ENCODE data around the gene PTPRE.

Gene PTPRE

GRCh38 chr10:128045833-128046120, 138.9 kb downstream of the PTPRE start:
- H4K20me1 ChIP-seq (ENCODE audit: control insufficient read depth, insufficient read depth, low read depth, low read length) = no peaks in the 10 kb centered on the region
- no peak overlapping the region for H3K27ac ChIP-seq (ENCODE audit: low read depth, low read length)
- H3K27me3 ChIP-seq (ENCODE audit: control insufficient read depth, low read length) = no peaks in the 10 kb centered on the region; the same call in 1 of the 2 replicates
- peaks cover 28% of the 10 kb centered on the region for H3K79me2 ChIP-seq (ENCODE audit: control insufficient read depth, low read length)
- TF ChIP-seq EZH2phosphoT487 (IDR thresholded peaks at IDR 0.05; ENCODE audit: borderline replicate concordance, low read length) = no peak
- H3F3A ChIP-seq (ENCODE audit: control insufficient read depth, insufficient read depth) = peaks cover 6% of the 10 kb centered on the region
- no peaks in the 10 kb centered on the region for H3K9me3 ChIP-seq (ENCODE audit: control insufficient read depth, insufficient read depth, low read length)
- no peaks in the 10 kb centered on the region for H3K9me2 ChIP-seq (replicated peaks; ENCODE audit: control insufficient read depth, low read length)
- no peak overlapping the region for H3K4me3 ChIP-seq (ENCODE audit: low read length)
- H3K4me1 ChIP-seq (ENCODE audit: control insufficient read depth, low read length) = peaks cover 37% of the 10 kb centered on the region
- H3K36me3 ChIP-seq (ENCODE audit: control insufficient read depth, low read length) = peaks cover 11% of the 10 kb centered on the region
- no peak overlapping the region for H3K4me2 ChIP-seq (ENCODE audit: low read length)

DNA sequence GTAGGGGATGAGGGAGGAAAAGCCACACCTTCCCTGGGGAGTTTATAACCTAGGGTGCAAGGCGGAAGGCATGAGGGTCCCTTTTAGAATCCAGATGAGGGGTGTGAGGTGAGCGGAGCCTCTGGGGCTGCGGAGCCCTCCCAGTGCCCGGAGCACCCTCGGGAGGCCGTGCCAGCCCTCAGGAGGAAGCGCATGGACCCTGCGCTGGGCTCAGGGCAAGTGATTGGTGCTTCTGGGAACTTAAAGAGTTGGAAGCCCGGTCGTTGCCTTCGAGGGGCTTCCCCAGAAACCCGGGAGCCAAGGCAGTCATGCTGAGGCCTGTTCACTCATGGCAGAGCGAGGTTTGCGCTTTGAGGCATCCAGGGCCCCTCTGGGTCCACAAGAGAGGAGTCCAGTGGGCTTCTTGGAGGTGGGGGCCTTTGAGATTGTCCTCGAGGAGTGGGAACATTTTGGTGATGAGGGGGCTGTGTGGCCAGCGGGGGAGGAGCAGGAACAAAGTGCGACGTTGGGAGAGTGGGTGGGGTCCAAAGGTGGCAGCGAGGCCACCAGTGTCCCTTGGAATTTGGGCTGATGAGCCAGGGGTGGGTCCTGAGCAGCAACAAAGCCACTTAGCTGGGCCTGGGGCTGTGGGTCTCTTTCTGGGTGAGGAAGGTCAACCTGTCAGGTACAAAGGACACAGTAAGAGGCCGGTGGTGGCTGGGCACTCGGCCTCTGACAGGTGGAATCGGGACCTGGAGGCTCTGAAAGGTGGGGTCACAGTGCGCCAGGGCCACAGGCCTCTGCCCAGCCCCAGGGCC, 139.5 kb downstream of the PTPRE start:
- no peaks in the 10 kb centered on the region for H3K9me3 ChIP-seq (ENCODE audit: control insufficient read depth, insufficient read depth, low read length)
- peak overlapping the region; percentile 88 for H3K4me3 ChIP-seq (ENCODE audit: low read length)
- peaks cover 6% of the 10 kb centered on the region for H3F3A ChIP-seq (ENCODE audit: control insufficient read depth, insufficient read depth)
- no peak for TF ChIP-seq EZH2phosphoT487 (IDR thresholded peaks at IDR 0.05; ENCODE audit: borderline replicate concordance, low read length)
- TF ChIP-seq, protein P1, sequence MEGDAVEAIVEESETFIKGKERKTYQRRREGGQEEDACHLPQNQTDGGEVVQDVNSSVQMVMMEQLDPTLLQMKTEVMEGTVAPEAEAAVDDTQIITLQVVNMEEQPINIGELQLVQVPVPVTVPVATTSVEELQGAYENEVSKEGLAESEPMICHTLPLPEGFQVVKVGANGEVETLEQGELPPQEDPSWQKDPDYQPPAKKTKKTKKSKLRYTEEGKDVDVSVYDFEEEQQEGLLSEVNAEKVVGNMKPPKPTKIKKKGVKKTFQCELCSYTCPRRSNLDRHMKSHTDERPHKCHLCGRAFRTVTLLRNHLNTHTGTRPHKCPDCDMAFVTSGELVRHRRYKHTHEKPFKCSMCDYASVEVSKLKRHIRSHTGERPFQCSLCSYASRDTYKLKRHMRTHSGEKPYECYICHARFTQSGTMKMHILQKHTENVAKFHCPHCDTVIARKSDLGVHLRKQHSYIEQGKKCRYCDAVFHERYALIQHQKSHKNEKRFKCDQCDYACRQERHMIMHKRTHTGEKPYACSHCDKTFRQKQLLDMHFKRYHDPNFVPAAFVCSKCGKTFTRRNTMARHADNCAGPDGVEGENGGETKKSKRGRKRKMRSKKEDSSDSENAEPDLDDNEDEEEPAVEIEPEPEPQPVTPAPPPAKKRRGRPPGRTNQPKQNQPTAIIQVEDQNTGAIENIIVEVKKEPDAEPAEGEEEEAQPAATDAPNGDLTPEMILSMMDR (IDR thresholded peaks at IDR 0.05; ENCODE audit: low read depth, low read length, poor library complexity, severe bottlenecking) = no peak
- H3K4me1 ChIP-seq (ENCODE audit: control insufficient read depth, low read length) = peaks cover 42% of the 10 kb centered on the region
- no peaks in the 10 kb centered on the region; the same call in 1 of the 2 replicates for H3K27me3 ChIP-seq (ENCODE audit: control insufficient read depth, low read length)
- no peak overlapping the region for H3K27ac ChIP-seq (ENCODE audit: low read depth, low read length)
- H3K4me2 ChIP-seq (ENCODE audit: low read length) = peak overlapping the region; percentile 91
- H3K79me2 ChIP-seq (ENCODE audit: control insufficient read depth, low read length) = peaks cover 28% of the 10 kb centered on the region
- H3K36me3 ChIP-seq (ENCODE audit: control insufficient read depth, low read length) = peaks cover 13% of the 10 kb centered on the region
- no peaks in the 10 kb centered on the region for H4K20me1 ChIP-seq (ENCODE audit: control insufficient read depth, insufficient read depth, low read depth, low read length)
- no peaks in the 10 kb centered on the region for H3K9me2 ChIP-seq (replicated peaks; ENCODE audit: control insufficient read depth, low read length)

DNA sequence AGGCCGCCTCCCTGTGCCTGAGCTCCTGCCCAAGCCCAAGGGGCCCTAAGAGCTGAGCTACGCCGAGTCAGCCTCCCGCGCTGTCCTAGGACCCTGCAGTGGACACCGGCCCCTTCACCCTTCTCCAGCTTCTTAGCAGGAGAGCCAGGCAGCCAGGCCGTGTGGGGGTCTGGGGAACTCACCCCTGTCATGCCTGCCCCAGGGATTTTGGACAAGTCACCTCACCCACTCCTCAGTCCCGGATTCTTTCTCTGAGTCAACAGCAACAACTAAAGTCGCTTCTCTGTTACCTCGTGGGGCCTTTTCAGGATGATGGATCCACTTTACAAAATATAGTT, 140.0 kb downstream of the PTPRE start:
- H3K27ac ChIP-seq (ENCODE audit: low read depth, low read length) = peak overlapping the region; percentile 80; the same call in 1 of the 2 replicates
- H3K79me2 ChIP-seq (ENCODE audit: control insufficient read depth, low read length) = peaks cover 28% of the 10 kb centered on the region
- H3K4me2 ChIP-seq (ENCODE audit: low read length) = peak overlapping the region; percentile 91
- no peaks in the 10 kb centered on the region for H3K9me3 ChIP-seq (ENCODE audit: control insufficient read depth, insufficient read depth, low read length)
- H3K36me3 ChIP-seq (ENCODE audit: control insufficient read depth, low read length) = peaks cover 15% of the 10 kb centered on the region
- peaks cover 46% of the 10 kb centered on the region for H3K4me1 ChIP-seq (ENCODE audit: control insufficient read depth, low read length)
- no peak for TF ChIP-seq EZH2phosphoT487 (IDR thresholded peaks at IDR 0.05; ENCODE audit: borderline replicate concordance, low read length)
- TF ChIP-seq, protein P1 (IDR thresholded peaks at IDR 0.05; ENCODE audit: low read depth, low read length, poor library complexity, severe bottlenecking) = no peak
- H3K4me3 ChIP-seq (ENCODE audit: low read length) = peak overlapping the region; percentile 88
- H3K9me2 ChIP-seq (replicated peaks; ENCODE audit: control insufficient read depth, low read length) = no peaks in the 10 kb centered on the region
- H3K27me3 ChIP-seq (ENCODE audit: control insufficient read depth, low read length) = no peaks in the 10 kb centered on the region; the same call in 1 of the 2 replicates
- no peaks in the 10 kb centered on the region for H4K20me1 ChIP-seq (ENCODE audit: control insufficient read depth, insufficient read depth, low read depth, low read length)
- peaks cover 6% of the 10 kb centered on the region for H3F3A ChIP-seq (ENCODE audit: control insufficient read depth, insufficient read depth)

DNA sequence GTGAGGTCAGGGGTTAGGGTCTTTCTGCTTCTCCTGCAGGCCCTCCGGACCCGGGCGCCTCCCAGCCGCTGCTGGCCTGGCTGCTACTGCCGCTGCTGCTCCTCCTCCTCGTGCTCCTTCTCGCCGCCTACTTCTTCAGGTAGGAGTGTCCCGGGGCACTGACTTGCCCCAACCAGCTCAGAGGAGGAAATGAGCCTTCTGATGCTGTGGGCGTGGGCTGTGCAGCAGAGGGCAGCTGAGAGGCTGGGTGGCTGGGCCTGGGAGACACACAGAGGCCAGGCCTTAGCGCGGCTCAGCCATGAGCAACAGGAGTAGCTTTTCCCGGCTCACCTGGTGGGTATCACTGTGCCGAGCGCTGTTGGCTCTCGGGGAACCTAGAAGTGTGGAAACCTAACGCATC, 140.4 kb downstream of the PTPRE start:
- peak overlapping the region; percentile 88 for H3K4me3 ChIP-seq (ENCODE audit: low read length)

More for the DNA sequence above, 140.4 kb downstream of the PTPRE start:
- Histone ChIP-seq H3K9me3 (ENCODE audit: control insufficient read depth, insufficient read depth, low read length) (no peaks in the 10 kb centered on the region), H3K4me1 (ENCODE audit: control insufficient read depth, low read length) (peaks cover 49% of the 10 kb centered on the region), H3K27me3 (ENCODE audit: control insufficient read depth, low read length) (no peaks in the 10 kb centered on the region), H3F3A (ENCODE audit: control insufficient read depth, insufficient read depth) (peaks cover 6% of the 10 kb centered on the region), H3K79me2 (ENCODE audit: control insufficient read depth, low read length) (peaks cover 28% of the 10 kb centered on the region), H3K4me2 (ENCODE audit: low read length) (peak overlapping the region; percentile 91), H3K27ac (ENCODE audit: low read depth, low read length) (peak overlapping the region; percentile 80), H3K36me3 (ENCODE audit: control insufficient read depth, low read length) (peaks cover 19% of the 10 kb centered on the region), H3K9me2 (replicated peaks; ENCODE audit: control insufficient read depth, low read length) (no peaks in the 10 kb centered on the region), H4K20me1 (ENCODE audit: control insufficient read depth, insufficient read depth, low read depth, low read length) (no peaks in the 10 kb centered on the region)
- no peak for TF ChIP-seq EZH2phosphoT487 (IDR thresholded peaks at IDR 0.05; ENCODE audit: borderline replicate concordance, low read length)
- TF ChIP-seq, protein P1 (IDR thresholded peaks at IDR 0.05; ENCODE audit: low read depth, low read length, poor library complexity, severe bottlenecking) = no peak
